Esophagus squamous epithelium (tissue), 5 donors: ENCODE results near the gene DNAJC1. TPM values are rescaled to one million over a fixed set of nuclear protein-coding genes. Genes with fewer than 3 reads are reported as not detected.

Experiments used
- DNase-seq: peaks from one replicate; lab custom pipeline; 2025; lab: John Stamatoyannopoulos, UW
- H3K27ac ChIP-seq, 4 donors: fragments of 200-600 bp; sonication (generic); one replicate each; pipeline ENCODE4 v1.5.1; 2016 to 2019; ENCODE audit warnings: mild to moderate bottlenecking in 1 of 4
- H3K27me3 ChIP-seq, 4 donors: fragments of 200-600 bp; sonication (generic); 1 replicate in 3 of 4; 2 replicates in 1 of 4; pipeline versions ENCODE4 v1.5.1 to v1.6.0; 2017 to 2021; ENCODE audit warnings: antibody characterized with exemption in 1 of 4
- H3K36me3 ChIP-seq, 3 donors: fragments of 200-600 bp; sonication (generic); one replicate each; pipeline ENCODE4 v1.5.1; 2016 to 2019
- H3K4me1 ChIP-seq, 3 donors: fragments of 200-600 bp; sonication (generic); one replicate each; pipeline ENCODE4 v1.5.1; 2017 to 2019
- H3K4me3 ChIP-seq, 4 donors: fragments of 200-600 bp; sonication (generic); 1 replicate in 3 of 4; 2 replicates in 1 of 4; pipeline ENCODE4 v1.5.1; 2016 to 2019; ENCODE audit warnings: mild to moderate bottlenecking in 2 of 4, moderate library complexity in 1 of 4
- H3K9me3 ChIP-seq, 3 donors: fragments of 200-600 bp; sonication (generic); one replicate each; pipeline ENCODE4 v1.5.1; 2016 to 2019
- POLR2A ChIP-seq, 4 donors: fragments of 450-650 bp; IDR thresholded peaks; one replicate each; pipeline ENCODE4 v1.6.1; 2017; ENCODE audit warnings: antibody characterized with exemption in 4 of 4, mild to moderate bottlenecking in 4 of 4, moderate library complexity in 3 of 4
- WGBS, 2 donors: methylation state at CpG; one replicate each; pipeline ENCODE4 v1.1.5; 2018; 5-methylcytosine and 5-hydroxymethylcytosine counted together
- intact Hi-C: fragments of 100-400 bp; cut with DNase I; formaldehyde crosslinking; loops from one replicate; pipeline ENCODE4 v1.15.0; 2022
- total RNA-seq, 4 donors: library from RNA; depleted of rRNA; stranded (reverse); fragments of >200 nt; gene quantifications; one replicate each; pipeline ENCODE4 v1.1.0, GENCODE V29; 2016
- TF ChIP-seq, protein P1 (sequence below), 6 experiments: fragments of 450-650 bp in 4 of 6; fragments of 200-600 bp in 2 of 6; sonication (generic) in 2 of 6; IDR thresholded peaks; one replicate each; pipeline ENCODE4 v1.5.1; 2016 to 2019; ENCODE audit warnings: antibody characterized with exemption in 6 of 6, mild to moderate bottlenecking in 4 of 6, moderate library complexity in 4 of 6
- donor health status: DM: yes; HTN: yes; CAD: no.

DNAJC1 gene
- total RNA-seq, 4 donors from 2014 or later = 36.1 to 84.8 (median 43.6) TPM

DNA sequence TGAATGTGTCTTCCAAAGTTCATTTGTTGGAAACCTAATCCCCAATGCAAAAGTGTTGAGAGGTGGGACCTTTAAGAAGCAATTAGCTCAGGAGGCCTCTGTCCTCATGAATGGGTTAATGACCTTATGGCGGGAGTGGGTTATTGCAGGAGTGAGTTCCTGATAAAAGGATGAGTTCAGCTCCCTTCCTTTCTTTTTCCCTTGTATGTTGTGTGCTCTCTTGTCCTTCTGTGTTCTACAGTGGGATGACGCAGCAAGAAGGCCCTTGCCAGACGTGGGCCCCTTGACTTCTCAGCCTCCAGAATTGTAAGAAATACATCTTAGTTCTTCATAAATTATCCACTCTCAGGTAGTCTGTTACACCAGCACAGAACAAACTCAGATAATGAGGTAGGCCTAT is 206.0 kb downstream of the DNAJC1 start:
- intact Hi-C loops = no loop called here
- no peak for DNase-seq
- WGBS, 2 donors = 90 to 97% methylated on average over 3 of the region's 3 CpGs
- no peak for TF ChIP-seq POLR2A (IDR thresholded peaks at IDR 0.05)
- TF ChIP-seq, protein P1, sequence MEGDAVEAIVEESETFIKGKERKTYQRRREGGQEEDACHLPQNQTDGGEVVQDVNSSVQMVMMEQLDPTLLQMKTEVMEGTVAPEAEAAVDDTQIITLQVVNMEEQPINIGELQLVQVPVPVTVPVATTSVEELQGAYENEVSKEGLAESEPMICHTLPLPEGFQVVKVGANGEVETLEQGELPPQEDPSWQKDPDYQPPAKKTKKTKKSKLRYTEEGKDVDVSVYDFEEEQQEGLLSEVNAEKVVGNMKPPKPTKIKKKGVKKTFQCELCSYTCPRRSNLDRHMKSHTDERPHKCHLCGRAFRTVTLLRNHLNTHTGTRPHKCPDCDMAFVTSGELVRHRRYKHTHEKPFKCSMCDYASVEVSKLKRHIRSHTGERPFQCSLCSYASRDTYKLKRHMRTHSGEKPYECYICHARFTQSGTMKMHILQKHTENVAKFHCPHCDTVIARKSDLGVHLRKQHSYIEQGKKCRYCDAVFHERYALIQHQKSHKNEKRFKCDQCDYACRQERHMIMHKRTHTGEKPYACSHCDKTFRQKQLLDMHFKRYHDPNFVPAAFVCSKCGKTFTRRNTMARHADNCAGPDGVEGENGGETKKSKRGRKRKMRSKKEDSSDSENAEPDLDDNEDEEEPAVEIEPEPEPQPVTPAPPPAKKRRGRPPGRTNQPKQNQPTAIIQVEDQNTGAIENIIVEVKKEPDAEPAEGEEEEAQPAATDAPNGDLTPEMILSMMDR (IDR thresholded peaks at IDR 0.05) = no peak
- Histone ChIP-seq H3K4me1 (no peaks in the 10 kb centered on the region), H3K9me3 (no peaks in the 10 kb centered on the region), H3K27ac (no peak overlapping the region), H3K27me3 (no peaks in the 10 kb centered on the region), H3K4me3 (no peak overlapping the region), H3K36me3 (peaks cover 0 to 4% (median 0%) of the 10 kb centered on the region in 3 donors)

DNA sequence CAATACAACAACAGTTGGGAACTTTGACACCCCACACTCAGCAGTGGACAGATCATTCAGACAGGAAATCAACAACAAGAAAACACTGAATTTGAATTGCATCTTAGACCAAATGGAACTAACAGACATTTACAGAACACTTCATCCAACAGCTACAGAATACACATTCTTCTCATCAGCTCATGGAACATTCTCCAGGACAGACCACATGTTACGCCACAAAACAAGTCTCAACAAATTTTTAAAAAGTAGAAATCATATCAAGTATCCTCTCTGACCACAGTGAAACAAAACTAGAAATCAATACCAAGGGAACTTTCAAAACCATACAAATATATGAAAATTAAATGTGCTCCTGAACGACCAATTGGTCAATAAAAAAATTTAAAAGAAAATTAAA is 212.3 kb downstream of the DNAJC1 start:
- no peak for TF ChIP-seq POLR2A (IDR thresholded peaks at IDR 0.05)
- TF ChIP-seq, protein P1 (IDR thresholded peaks at IDR 0.05) = no peak
- Histone ChIP-seq H3K4me1 (no peaks in the 10 kb centered on the region), H3K27me3 (no peaks in the 10 kb centered on the region), H3K36me3 (no peaks in the 10 kb centered on the region), H3K9me3 (no peaks in the 10 kb centered on the region), H3K27ac (no peak overlapping the region), H3K4me3 (no peak overlapping the region)
- no peak for DNase-seq
- 93 to 95% methylated on average over 2 of the region's 2 CpGs for WGBS, 2 donors
- intact Hi-C loops = no loop called here

DNA sequence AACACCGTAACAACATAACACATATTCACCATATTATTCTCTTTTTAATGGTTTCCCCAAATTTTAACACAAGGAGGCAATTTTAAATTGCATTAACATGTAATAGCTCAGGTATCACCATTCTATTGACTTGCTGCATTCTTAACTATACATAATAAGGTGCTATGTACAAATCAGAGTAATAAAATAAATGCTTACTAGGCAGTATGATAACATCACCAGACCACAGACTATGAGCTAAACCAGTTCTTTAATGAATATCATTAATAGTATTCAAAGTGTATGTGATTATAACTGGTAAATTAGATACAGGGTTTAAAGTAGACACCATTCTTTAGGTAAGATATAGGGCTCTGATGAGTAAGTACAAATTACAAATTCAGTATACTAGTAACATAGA is 226.6 kb downstream of the DNAJC1 start:
- H3K27ac ChIP-seq = no peak overlapping the region
- TF ChIP-seq, protein P1 (IDR thresholded peaks at IDR 0.05) = no peak
- TF ChIP-seq POLR2A (IDR thresholded peaks at IDR 0.05) = no peak
- H3K9me3 ChIP-seq = no peaks in the 10 kb centered on the region
- H3K36me3 ChIP-seq = no peaks in the 10 kb centered on the region
- no peak for DNase-seq
- H3K4me1 ChIP-seq = no peaks in the 10 kb centered on the region
- no peak overlapping the region for H3K4me3 ChIP-seq
- no peaks in the 10 kb centered on the region for H3K27me3 ChIP-seq
- intact Hi-C loops = no loop called here
- 100% methylated on average over 1 of the region's 1 CpG for WGBS, 2 donors

DNA sequence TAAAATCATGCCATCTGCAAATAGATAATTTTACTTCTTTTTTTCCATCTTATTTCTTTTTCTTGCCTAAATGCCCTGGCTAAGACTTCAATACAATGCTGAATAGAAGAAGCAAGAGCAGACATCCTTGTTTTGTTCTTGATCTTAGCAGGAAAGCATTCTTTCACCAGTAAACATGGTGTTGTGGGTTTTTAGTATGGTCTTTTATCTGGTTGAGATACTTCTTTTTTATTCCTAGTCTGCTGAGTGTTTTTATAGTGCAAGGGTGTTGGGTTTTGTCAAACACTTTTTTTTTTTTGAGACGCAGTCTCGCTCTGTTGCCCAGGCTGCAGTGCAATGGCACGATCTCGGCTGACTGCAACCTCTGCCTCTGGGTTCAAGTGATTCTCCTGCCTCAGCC is 232.3 kb downstream of the DNAJC1 start:
- TF ChIP-seq POLR2A (IDR thresholded peaks at IDR 0.05) = no peak
- TF ChIP-seq, protein P1 (IDR thresholded peaks at IDR 0.05) = no peak
- Histone ChIP-seq H3K27ac (no peak overlapping the region), H3K27me3 (no peaks in the 10 kb centered on the region), H3K4me1 (no peaks in the 10 kb centered on the region), H3K9me3 (no peaks in the 10 kb centered on the region), H3K36me3 (no peaks in the 10 kb centered on the region), H3K4me3 (no peak overlapping the region)
- WGBS, 2 donors = 100% methylated on average over 2 to 4 of the region's 4 CpGs
- DNase-seq = no peak
- intact Hi-C loops = no loop called here

DNA sequence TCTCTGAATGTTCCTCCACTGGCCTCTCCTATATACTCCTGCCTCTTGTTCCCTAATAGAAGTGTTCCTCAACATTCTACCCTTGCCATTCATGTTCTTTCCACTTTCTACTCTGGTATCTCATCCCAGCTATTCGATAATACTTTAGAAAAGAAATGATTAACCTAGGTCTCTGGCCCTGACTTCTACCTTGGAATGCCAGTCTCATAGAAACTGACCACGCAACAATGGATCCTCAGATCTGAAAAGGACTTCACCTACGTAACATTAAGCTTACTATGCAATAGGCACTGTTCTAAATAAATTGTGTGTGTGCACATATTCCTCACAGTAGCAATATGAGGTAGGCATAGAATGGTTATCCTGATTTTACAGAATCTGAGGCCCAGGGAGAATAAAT is 234.5 kb downstream of the DNAJC1 start:
- Histone ChIP-seq H3K4me3 (no peak overlapping the region), H3K27ac (no peak overlapping the region), H3K27me3 (no peaks in the 10 kb centered on the region), H3K4me1 (no peaks in the 10 kb centered on the region), H3K36me3 (peaks cover 0 to 12% (median 0%) of the 10 kb centered on the region in 3 donors), H3K9me3 (no peaks in the 10 kb centered on the region)
- intact Hi-C loops = no loop called here
- WGBS, 2 donors = 94 to 100% methylated on average over 3 of the region's 3 CpGs
- TF ChIP-seq, protein P1 (IDR thresholded peaks at IDR 0.05) = no peak
- TF ChIP-seq POLR2A (IDR thresholded peaks at IDR 0.05) = no peak
- no peak for DNase-seq
